Ovary (tissue), 9 donors: Measurements from ENCODE around the gene RAB8B. TPM values are rescaled to one million over a fixed set of nuclear protein-coding genes. Genes with fewer than 3 reads are reported as not detected.

Experiments used
- DNase-seq, 5 donors: peaks; one replicate each; pipeline ENCODE4 v3.0.0-alpha.2; 2019 to 2020
- H3K27ac ChIP-seq, 2 donors: fragments of 200-600 bp; one replicate each; pipeline versions ENCODE4 v1.5.1 to v1.8.0; 2019 to 2022
- H3K27me3 ChIP-seq: fragments of 200-600 bp; one replicate; pipeline ENCODE4 v1.8.0; 2022
- H3K36me3 ChIP-seq: fragments of 200-600 bp; sonication (generic); one replicate; pipeline ENCODE4 v1.5.1; 2019
- H3K4me1 ChIP-seq: one replicate; pipeline ENCODE4 v1.8.1; 2013; ENCODE audit warnings: mild to moderate bottlenecking, moderate library complexity; ENCODE audit not compliant: insufficient read depth
- H3K4me3 ChIP-seq: fragments of 200-600 bp; sonication (generic); one replicate; pipeline ENCODE4 v1.5.1; 2017
- H3K9me3 ChIP-seq, 2 donors: fragments of 200-600 bp in 1 of 2; sonication (generic) in 1 of 2; one replicate each; pipeline versions ENCODE4 v1.5.1 to v1.8.1; 2013 to 2019; ENCODE audit warnings: mild to moderate bottlenecking in 1 of 2, moderate library complexity in 1 of 2
- CTCF ChIP-seq, 3 donors: fragments of 450-650 bp in 2 of 3; fragments of 200-600 bp in 1 of 3; IDR thresholded peaks; one replicate each; pipeline versions ENCODE4 v1.5.1 to v1.8.0; 2016 to 2022; ENCODE audit warnings: antibody characterized with exemption in 3 of 3, mild to moderate bottlenecking in 1 of 3
- EP300 ChIP-seq: sonication (generic); formaldehyde crosslinking; IDR thresholded peaks from one replicate; pipeline ENCODE4 v1.6.1; 2017; ENCODE audit warnings: antibody characterized with exemption
- POLR2A ChIP-seq: fragments of 450-650 bp; IDR thresholded peaks from one replicate; pipeline ENCODE4 v1.6.1; 2017; ENCODE audit warnings: antibody characterized with exemption, mild to moderate bottlenecking, moderate library complexity
- WGBS, 3 donors: extraction: QIAGEN DNeasy Blood & Tissue Kit in 1 of 3; methylation state at CpG; one replicate each; pipeline versions ENCODE4 v1.1.5 to v1.1.7; 2013 to 2017; 5-methylcytosine and 5-hydroxymethylcytosine counted together
- intact Hi-C, 4 donors: fragments of 100-400 bp; cut with DNase I; formaldehyde crosslinking; loops; one replicate each; pipeline versions ENCODE4 v1.11.0 to v1.15.1; 2022 to 2023
- polyA plus RNA-seq, 2 donors: library from polyadenylated mRNA; stranded (reverse); fragments of 200-250 nt in 1 of 2; fragments of 350-450 nt in 1 of 2; fragmentation: Illumina TruSeq in 1 of 2; extraction: RNeasy Lipid Tissue Mini Kit (QIAGEN cat#74804) in 1 of 2; gene quantifications; one replicate each; pipeline ENCODE4 v1.2.3, GENCODE V29; 2013 to 2014
- total RNA-seq, 7 donors: library from RNA; depleted of rRNA in 2 of 7; stranded (reverse); fragments of >200 nt in 2 of 7; fragmentation: NEBNext Ultra II Directional in 3 of 7; extraction: Animal tissue kit (Norgen Biotek cat#: 25700) in 3 of 7; gene quantifications; one replicate each; pipeline versions ENCODE4 v1.1.0 to v1.2.4, GENCODE V29; 2016 to 2023
- donor health status: DM: no; HTN: no; CAD: no; lungs with moderate emphysema.
- donor health status: DM: no; HTN: no; CAD: no.
- donor health status: Bipolar disorder and iron deficiency.
- donor health status: DM: yes; HTN: yes; CAD: no.
- donor health status: DM: no; HTN: no; CAD: no.
- donor health status: DM: yes; HTN: yes; CAD: no.

RAB8B gene
- total and polyA plus RNA-seq, 9 donors = 18.5 to 58.0 (median 44.8) TPM

- H3K4me3 ChIP-seq = no peak overlapping the region
- TF ChIP-seq CTCF (IDR thresholded peaks at IDR 0.05) = no peak
- no peaks in the 10 kb centered on the region for H3K9me3 ChIP-seq
- peaks cover 22% of the 10 kb centered on the region for H3K4me1 ChIP-seq
- peak overlapping the region in 1 of 2 donors; percentile 24 for H3K27ac ChIP-seq
- H3K27me3 ChIP-seq = no peaks in the 10 kb centered on the region
- intact Hi-C loops = no loop called here
- H3K36me3 ChIP-seq = no peaks in the 10 kb centered on the region
- WGBS, 3 donors = 25 to 39% (median 35%) methylated on average over 3 of the region's 3 CpGs
- DNase-seq = peak; percentile 43 to 69 (median 54)
Measured at GRCh38 chr15:63195569-63196015, 6.2 kb downstream of the RAB8B start.

GRCh38 chr15:63196842-63197241 is 7.4 kb downstream of the RAB8B start:
- no peak overlapping the region for H3K27ac ChIP-seq
- intact Hi-C loops = no loop called here
- WGBS, 3 donors = 30 to 54% (median 53%) methylated on average over 1 of the region's 1 CpG

GRCh38 chr15:63197626-63198025 is 8.2 kb downstream of the RAB8B start:
- no peaks in the 10 kb centered on the region for H3K9me3 ChIP-seq
- no peaks in the 10 kb centered on the region for H3K27me3 ChIP-seq
- no peak overlapping the region for H3K4me3 ChIP-seq
- intact Hi-C loops = no loop called here
- no peak overlapping the region for H3K27ac ChIP-seq
- peaks cover 27% of the 10 kb centered on the region for H3K4me1 ChIP-seq
- 83 to 93% (median 89%) methylated on average over 1 of the region's 1 CpG for WGBS, 3 donors
- TF ChIP-seq CTCF (IDR thresholded peaks at IDR 0.05) (no peak), EP300 (no peak), POLR2A (no peak)
- DNase-seq = no peak
- H3K36me3 ChIP-seq = no peaks in the 10 kb centered on the region

More at GRCh38 chr15:63196842-63197241, 7.4 kb downstream of the RAB8B start:
- Histone ChIP-seq H3K36me3 (no peaks in the 10 kb centered on the region), H3K27me3 (no peaks in the 10 kb centered on the region), H3K4me1 (peaks cover 28% of the 10 kb centered on the region), H3K9me3 (no peaks in the 10 kb centered on the region), H3K4me3 (no peak overlapping the region)
- no peak for TF ChIP-seq POLR2A
- no peak for TF ChIP-seq CTCF (IDR thresholded peaks at IDR 0.05)
- no peak for TF ChIP-seq EP300
- DNase-seq = no peak

- Histone ChIP-seq H3K9me3 (no peaks in the 10 kb centered on the region), H3K27me3 (no peaks in the 10 kb centered on the region), H3K4me3 (no peak overlapping the region), H3K27ac (peak overlapping the region in 1 of 2 donors; percentile 13), H3K4me1 (peaks cover 26% of the 10 kb centered on the region), H3K36me3 (no peaks in the 10 kb centered on the region)
- no peak for TF ChIP-seq CTCF (IDR thresholded peaks at IDR 0.05)
- TF ChIP-seq POLR2A = no peak
- TF ChIP-seq EP300 = no peak
- intact Hi-C loops = no loop called here
- DNase-seq = no peak
- WGBS, 3 donors = 12 to 32% (median 23%) methylated on average over 8 of the region's 8 CpGs
Measured at GRCh38 chr15:63198371-63199250, 9.2 kb downstream of the RAB8B start.
